HEK293 (cell line): ENCODE measurements around the gene IFIT2.

Experiments used
- CTCF ChIA-PET: fragments of 350-600 bp; formaldehyde crosslinking; extraction: SDS; loops from one replicate; lab custom pipeline; 2021; ENCODE audit warnings: antibody characterized with exemption; lab: Yijun Ruan, JAX
- POLR2A ChIA-PET: fragments of 300-600 bp; formaldehyde crosslinking; extraction: SDS; loops from one replicate; lab custom pipeline; 2020; ENCODE audit warnings: antibody characterized with exemption, inconsistent platforms; lab: Yijun Ruan, JAX
- H3K27ac ChIP-seq: fragments of 200-500 bp; sonication (Bioruptor generic); 2 replicates; pipeline ENCODE4 v1.5.1; 2014; ENCODE audit warnings: low read depth, low read length, control low read depth, inconsistent platforms; ENCODE audit errors: extremely low read depth
- H3K36me3 ChIP-seq, 2 experiments: fragments of 200-500 bp in 1 of 2; sonication (Bioruptor generic) in 1 of 2; 1 replicate in 1 of 2; 2 replicates in 1 of 2; pipeline ENCODE4 v1.5.1; 2014 to 2017; ENCODE audit warnings: inconsistent platforms in 2 of 2, low read length in 2 of 2; ENCODE audit not compliant: control insufficient read depth in 2 of 2, insufficient read depth in 1 of 2
- H3K4me1 ChIP-seq: fragments of 200-500 bp; sonication (Bioruptor generic); 2 replicates; pipeline ENCODE4 v1.5.1; 2014; ENCODE audit warnings: mild to moderate bottlenecking, low read length, inconsistent platforms; ENCODE audit not compliant: control insufficient read depth, insufficient read depth
- H3K4me3 ChIP-seq: 2 replicates; pipeline ENCODE4 v1.5.1; 2011; ENCODE audit warnings: low read depth, mild to moderate bottlenecking, control low read depth, low read length, moderate library complexity
- H3K9me3 ChIP-seq: fragments of 200-500 bp; sonication (Bioruptor generic); 2 replicates; pipeline ENCODE4 v1.5.1; 2014; ENCODE audit warnings: low read depth, low read length, inconsistent platforms; ENCODE audit not compliant: control insufficient read depth, insufficient read depth
- BCL11B ChIP-seq: fragments of 450-650 bp; formaldehyde crosslinking; IDR thresholded peaks from 2 replicates; pipeline ENCODE4 v1.5.1; 2016; ENCODE audit warnings: low read depth, missing biosample characterization, missing genetic modification characterization
- GFI1B ChIP-seq: fragments of 450-650 bp; formaldehyde crosslinking; IDR thresholded peaks from 2 replicates; pipeline ENCODE4 v1.5.1; 2016; ENCODE audit warnings: missing biosample characterization, missing genetic modification characterization
- IKZF3 ChIP-seq: fragments of 450-650 bp; IDR thresholded peaks from 2 replicates; pipeline ENCODE4 v1.5.0; 2018; ENCODE audit warnings: missing biosample characterization, mild to moderate bottlenecking, missing genetic modification characterization, moderate library complexity
- PRDM1 ChIP-seq: fragments of 450-650 bp; formaldehyde crosslinking; IDR thresholded peaks from 2 replicates; pipeline ENCODE4; 2016; ENCODE audit warnings: missing biosample characterization, missing genetic modification characterization
- SETDB1 ChIP-seq: IDR thresholded peaks from one replicate; pipeline ENCODE4 v1.6.1; 2017; ENCODE audit warnings: mild to moderate bottlenecking, low read length, moderate library complexity, mixed read lengths; ENCODE audit not compliant: insufficient read length
- SP2 ChIP-seq: fragments of 450-650 bp; formaldehyde crosslinking; IDR thresholded peaks from 2 replicates; pipeline ENCODE4 v1.5.1; 2016; ENCODE audit warnings: missing biosample characterization, missing genetic modification characterization
- TSHZ1 ChIP-seq: fragments of 450-650 bp; formaldehyde crosslinking; IDR thresholded peaks from 2 replicates; pipeline ENCODE4 v1.5.1; 2016; ENCODE audit warnings: missing biosample characterization, missing genetic modification characterization, borderline replicate concordance
- ZBTB21 ChIP-seq: fragments of 450-650 bp; formaldehyde crosslinking; IDR thresholded peaks from 2 replicates; pipeline ENCODE4 v1.5.1; 2017; ENCODE audit warnings: missing biosample characterization, missing genetic modification characterization
- ZFHX2 ChIP-seq: fragments of 450-650 bp; formaldehyde crosslinking; conservative IDR thresholded peaks from 2 replicates; pipeline ENCODE4 v1.5.1; 2016; ENCODE audit warnings: missing biosample characterization, missing genetic modification characterization
- ZNF157 ChIP-seq: fragments of 450-650 bp; formaldehyde crosslinking; IDR thresholded peaks from 2 replicates; pipeline ENCODE4 v1.5.1; 2016; ENCODE audit warnings: missing biosample characterization, missing genetic modification characterization
- ZNF202 ChIP-seq: fragments of 450-650 bp; formaldehyde crosslinking; IDR thresholded peaks from 2 replicates; pipeline ENCODE4 v1.5.1; 2016; ENCODE audit warnings: missing biosample characterization, missing genetic modification characterization, borderline replicate concordance
- ZNF211 ChIP-seq: fragments of 450-650 bp; formaldehyde crosslinking; IDR thresholded peaks from 2 replicates; pipeline ENCODE4 v1.5.1; 2016; ENCODE audit warnings: low read depth, missing biosample characterization, missing genetic modification characterization
- ZNF266 ChIP-seq: fragments of 450-650 bp; formaldehyde crosslinking; IDR thresholded peaks from 2 replicates; pipeline ENCODE4 v1.5.1; 2016; ENCODE audit warnings: missing biosample characterization, missing genetic modification characterization, low read depth
- ZNF433 ChIP-seq: fragments of 450-650 bp; formaldehyde crosslinking; IDR thresholded peaks from 2 replicates; pipeline ENCODE4 v1.5.1; 2016; ENCODE audit warnings: missing biosample characterization, missing genetic modification characterization, low read depth
- ZNF555 ChIP-seq: fragments of 450-650 bp; formaldehyde crosslinking; conservative IDR thresholded peaks from 2 replicates; pipeline ENCODE4 v1.5.1; 2017; ENCODE audit warnings: missing biosample characterization, mild to moderate bottlenecking, missing genetic modification characterization, inconsistent platforms
- ZNF561 ChIP-seq: fragments of 450-650 bp; IDR thresholded peaks from 2 replicates; pipeline ENCODE4 v1.5.1; 2018; ENCODE audit warnings: missing biosample characterization, missing genetic modification characterization, borderline replicate concordance
- ZNF776 ChIP-seq: fragments of 450-650 bp; formaldehyde crosslinking; IDR thresholded peaks from 2 replicates; pipeline ENCODE4 v1.5.0; 2017; ENCODE audit warnings: missing biosample characterization, missing genetic modification characterization, borderline replicate concordance
- ZNF830 ChIP-seq: fragments of 450-650 bp; IDR thresholded peaks from 2 replicates; pipeline ENCODE4 v1.5.0; 2018; ENCODE audit warnings: missing biosample characterization, missing genetic modification characterization, low read depth, mild to moderate bottlenecking, moderate library complexity
- TF ChIP-seq, protein P1 (sequence below): fragments of 450-650 bp; formaldehyde crosslinking; IDR thresholded peaks from 2 replicates; pipeline ENCODE4 v1.5.1; 2016; ENCODE audit warnings: missing biosample characterization, missing genetic modification characterization

The IFIT2 gene

GRCh38 chr10:89341649-89342048 lies 39.8 kb downstream of the IFIT2 start (continued):
- TF ChIP-seq, protein P1, sequence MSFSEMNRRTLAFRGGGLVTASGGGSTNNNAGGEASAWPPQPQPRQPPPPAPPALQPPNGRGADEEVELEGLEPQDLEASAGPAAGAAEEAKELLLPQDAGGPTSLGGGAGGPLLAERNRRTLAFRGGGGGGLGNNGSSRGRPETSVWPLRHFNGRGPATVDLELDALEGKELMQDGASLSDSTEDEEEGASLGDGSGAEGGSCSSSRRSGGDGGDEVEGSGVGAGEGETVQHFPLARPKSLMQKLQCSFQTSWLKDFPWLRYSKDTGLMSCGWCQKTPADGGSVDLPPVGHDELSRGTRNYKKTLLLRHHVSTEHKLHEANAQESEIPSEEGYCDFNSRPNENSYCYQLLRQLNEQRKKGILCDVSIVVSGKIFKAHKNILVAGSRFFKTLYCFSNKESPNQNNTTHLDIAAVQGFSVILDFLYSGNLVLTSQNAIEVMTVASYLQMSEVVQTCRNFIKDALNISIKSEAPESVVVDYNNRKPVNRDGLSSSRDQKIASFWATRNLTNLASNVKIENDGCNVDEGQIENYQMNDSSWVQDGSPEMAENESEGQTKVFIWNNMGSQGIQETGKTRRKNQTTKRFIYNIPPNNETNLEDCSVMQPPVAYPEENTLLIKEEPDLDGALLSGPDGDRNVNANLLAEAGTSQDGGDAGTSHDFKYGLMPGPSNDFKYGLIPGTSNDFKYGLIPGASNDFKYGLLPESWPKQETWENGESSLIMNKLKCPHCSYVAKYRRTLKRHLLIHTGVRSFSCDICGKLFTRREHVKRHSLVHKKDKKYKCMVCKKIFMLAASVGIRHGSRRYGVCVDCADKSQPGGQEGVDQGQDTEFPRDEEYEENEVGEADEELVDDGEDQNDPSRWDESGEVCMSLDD (tag by site-specific recombination) = no peak

GRCh38 chr10:89342206-89342958 lies 40.5 kb downstream of the IFIT2 start:
- TF ChIP-seq, protein P1 (tag by site-specific recombination) = no peak
- TF ChIP-seq SETDB1 (no peak), GFI1B (no peak), ZNF211 (no peak), ZNF202 (no peak), ZFHX2 (tag by site-specific recombination) (no peak), TSHZ1 (no peak), ZNF561 (no peak), ZNF830 (no peak), PRDM1 (tag by site-specific recombination) (no peak)
- H3K27ac ChIP-seq = no peak overlapping the region
- H3K36me3 ChIP-seq = no peaks in the 10 kb centered on the region
- H3K4me1 ChIP-seq = no peaks in the 10 kb centered on the region
- POLR2A ChIA-PET = no interaction called here
- H3K4me3 ChIP-seq = no peak overlapping the region
- H3K9me3 ChIP-seq = no peaks in the 10 kb centered on the region
- CTCF ChIA-PET = interaction anchor here (0.6 kb wide), 1 partner anchor 26 kb away, joined by 3 read pairs; no protein-coding TSS in a partner anchor

GRCh38 chr10:89343089-89343767 lies 41.4 kb downstream of the IFIT2 start:
- TF ChIP-seq ZNF433 (tag by site-specific recombination) = no peak
- TF ChIP-seq ZNF555 = no peak
- TF ChIP-seq ZNF266 (tag by site-specific recombination) = no peak
- no peak for TF ChIP-seq ZNF776 (tag by site-specific recombination)
- TF ChIP-seq ZNF157 (tag by site-specific recombination) = no peak
- TF ChIP-seq IKZF3 (tag by site-specific recombination) = no peak
- TF ChIP-seq BCL11B = no peak
- no peak for TF ChIP-seq ZNF202
- no peak for TF ChIP-seq ZBTB21 (tag by site-specific recombination)
- TF ChIP-seq SP2 (tag by site-specific recombination) = no peak
- Histone ChIP-seq H3K4me3 (no peak overlapping the region), H3K27ac (no peak overlapping the region), H3K36me3 (no peaks in the 10 kb centered on the region), H3K9me3 (no peaks in the 10 kb centered on the region), H3K4me1 (no peaks in the 10 kb centered on the region)
- POLR2A ChIA-PET = no interaction called here
- CTCF ChIA-PET = no interaction called here
